GM19397 (cell line): ENCODE data around the gene KCTD10.
"Not testable (repeated sequence)": the region's sequence is repeated elsewhere in the genome, so short reads cannot be mapped to it uniquely, and the experiment has no call there.

Experiments used
- ATAC-seq: cut with Tn5 transposase; IDR thresholded peaks from one replicate; pipeline ENCODE4 v1.9.1; 2021; ENCODE audit warnings: mild to moderate bottlenecking, moderate library complexity; ENCODE audit not compliant: unreplicated experiment

The KCTD10 gene

DNA sequence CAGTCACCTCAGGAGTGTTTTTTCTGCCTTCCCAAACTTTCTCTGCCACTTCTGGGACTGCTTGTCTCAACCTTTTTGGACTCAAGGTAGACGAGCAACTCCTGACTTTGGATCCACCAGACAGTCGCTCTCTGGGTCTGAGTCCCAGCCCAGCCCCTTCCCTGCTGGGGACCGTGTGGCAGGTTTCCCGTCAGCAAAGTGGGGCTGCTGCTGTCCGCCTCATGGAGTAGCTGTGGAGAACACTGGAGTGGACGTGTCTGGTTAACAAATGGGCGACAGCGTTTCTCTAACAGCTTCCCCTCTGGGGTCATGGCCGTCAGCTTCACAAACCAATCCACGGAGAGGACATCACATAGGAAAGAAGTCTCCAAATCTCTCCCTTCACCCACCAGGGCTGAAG is 54.8 kb downstream of the KCTD10 start:
- no peak for ATAC-seq

DNA sequence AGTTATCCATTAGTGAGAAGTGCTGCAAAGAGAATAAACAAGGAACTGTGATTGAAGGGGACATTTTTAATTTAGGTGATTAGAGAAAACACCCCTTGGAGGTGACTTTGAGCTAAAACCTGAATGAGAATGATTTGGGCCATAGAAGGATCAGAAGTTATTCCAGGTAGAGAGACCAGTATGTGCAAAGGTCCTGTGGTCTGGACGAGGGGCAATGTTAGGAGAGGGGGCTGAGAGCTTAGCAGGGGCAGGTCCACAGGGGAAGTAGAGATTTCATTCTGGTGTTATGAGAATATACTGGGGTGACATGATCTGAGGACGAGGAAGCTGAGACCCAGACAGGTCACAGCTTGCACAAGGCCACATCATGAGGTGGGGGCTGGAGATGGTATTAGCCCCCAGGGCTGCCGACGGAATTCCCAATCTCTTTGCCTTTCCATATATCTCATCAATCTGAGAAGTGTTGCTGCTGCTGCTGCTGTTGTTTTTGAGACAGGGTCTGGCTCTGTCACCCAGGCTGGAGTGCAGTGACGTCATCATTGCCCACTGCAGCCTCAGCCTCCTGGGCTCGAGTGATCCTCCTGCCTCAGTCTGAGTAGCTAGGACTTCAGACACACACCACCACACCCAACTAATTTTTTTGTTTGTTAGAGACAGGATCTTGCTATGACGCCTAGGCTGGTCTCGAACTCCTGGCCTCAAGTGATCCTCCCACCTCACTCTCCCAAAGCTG is 55.6 kb downstream of the KCTD10 start:
- ATAC-seq, result no peak

GRCh38 chr12:109418848-109419480 is 58.1 kb downstream of the KCTD10 start:
- no peak for ATAC-seq

DNA sequence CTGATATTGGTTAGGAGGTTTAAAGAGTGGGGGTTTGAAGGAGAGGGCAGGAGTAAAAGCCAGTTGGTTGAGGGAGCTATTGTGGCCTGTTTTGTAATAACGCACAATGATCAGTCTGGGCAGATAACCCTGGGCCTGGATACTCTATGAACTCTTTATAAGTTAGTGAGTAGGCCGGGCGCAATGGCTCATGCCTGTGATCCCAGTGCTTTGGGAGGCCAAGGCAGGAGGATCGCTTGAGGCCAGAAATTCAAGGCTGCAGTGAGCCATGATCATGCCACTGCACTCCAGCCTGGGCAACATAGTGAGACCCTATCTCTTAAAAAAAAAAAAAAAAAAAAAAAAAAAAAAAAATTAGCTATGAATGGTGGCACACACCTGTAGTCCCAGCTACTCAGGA is 71.0 kb downstream of the KCTD10 start:
- ATAC-seq, result not testable (repeated sequence)

DNA sequence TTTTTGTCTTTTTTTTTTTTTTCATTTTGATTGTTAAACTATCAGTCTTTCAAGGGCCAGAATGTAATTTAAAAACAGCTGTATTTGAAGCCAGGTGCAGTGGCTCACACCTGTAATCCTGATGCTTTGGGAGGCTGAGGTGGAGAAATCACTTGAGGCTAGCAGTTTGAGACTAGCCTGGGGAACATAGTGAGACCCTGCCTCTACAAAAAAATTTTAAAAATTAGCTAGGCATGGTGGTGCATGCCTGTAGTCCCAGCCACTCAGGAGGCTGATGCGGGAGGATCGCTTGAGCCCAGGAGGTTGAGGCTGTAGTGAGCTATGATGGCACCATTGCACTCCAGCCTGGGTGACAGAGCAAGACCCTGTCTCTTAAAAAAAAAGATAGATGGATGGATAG is 72.3 kb downstream of the KCTD10 start:
- ATAC-seq, result not testable (repeated sequence)
